ENCODE results near the gene UBQLNL.

The UBQLNL gene

GRCh38 chr11:5534046-5534445 lies 17.5 kb upstream of the UBQLNL start:
- H3K36me3 ChIP-seq (ENCODE audit: control insufficient read depth, insufficient read depth, low read length) = no peaks in the 10 kb centered on the region
- no peaks in the 10 kb centered on the region for H3K9me3 ChIP-seq (ENCODE audit: control insufficient read depth, low read length)
- no CpG with 5 or more reads among the region's 1 CpG for WGBS, 2 experiments (ENCODE audit: insufficient coverage in 2 of 2)
- no peaks in the 10 kb centered on the region for H3K4me1 ChIP-seq (ENCODE audit: control insufficient read depth, insufficient read depth, low read length, poor library complexity, severe bottlenecking)
- no peak overlapping the region for H3K27ac ChIP-seq (ENCODE audit: low read depth, low read length, severe bottlenecking)
- H3K4me3 ChIP-seq (ENCODE audit: extremely low read depth, insufficient read depth, low read length, poor library complexity, severe bottlenecking) = no peak overlapping the region

- 92 to 94% methylated on average over 2 of the region's 2 CpGs for WGBS, 2 experiments (ENCODE audit: insufficient coverage in 2 of 2)
- Histone ChIP-seq H3K36me3 (ENCODE audit: control insufficient read depth, insufficient read depth, low read length) (no peaks in the 10 kb centered on the region), H3K4me1 (ENCODE audit: control insufficient read depth, insufficient read depth, low read length, poor library complexity, severe bottlenecking) (no peaks in the 10 kb centered on the region), H3K4me3 (ENCODE audit: extremely low read depth, insufficient read depth, low read length, poor library complexity, severe bottlenecking) (no peak overlapping the region), H3K9me3 (ENCODE audit: control insufficient read depth, low read length) (no peaks in the 10 kb centered on the region), H3K27ac (ENCODE audit: low read depth, low read length, severe bottlenecking) (no peak overlapping the region)
Observed at GRCh38 chr11:5531053-5531831, 14.7 kb upstream of the UBQLNL start.

GRCh38 chr11:5528495-5528894 lies 12.0 kb upstream of the UBQLNL start:
- Histone ChIP-seq H3K4me3 (ENCODE audit: extremely low read depth, insufficient read depth, low read length, poor library complexity, severe bottlenecking) (no peak overlapping the region), H3K27ac (ENCODE audit: low read depth, low read length, severe bottlenecking) (no peak overlapping the region), H3K9me3 (ENCODE audit: control insufficient read depth, low read length) (no peaks in the 10 kb centered on the region), H3K4me1 (ENCODE audit: control insufficient read depth, insufficient read depth, low read length, poor library complexity, severe bottlenecking) (no peaks in the 10 kb centered on the region), H3K36me3 (ENCODE audit: control insufficient read depth, insufficient read depth, low read length) (no peaks in the 10 kb centered on the region)
- WGBS, 2 experiments (ENCODE audit: insufficient coverage in 2 of 2) = no CpG with 5 or more reads among the region's 1 CpG

- no peak overlapping the region for H3K4me3 ChIP-seq (ENCODE audit: extremely low read depth, insufficient read depth, low read length, poor library complexity, severe bottlenecking)
- H3K36me3 ChIP-seq (ENCODE audit: control insufficient read depth, insufficient read depth, low read length) = no peaks in the 10 kb centered on the region
- 93 to 95% methylated on average over 3 to 5 of the region's 5 CpGs for WGBS, 2 experiments (ENCODE audit: insufficient coverage in 2 of 2)
- H3K9me3 ChIP-seq (ENCODE audit: control insufficient read depth, low read length) = no peaks in the 10 kb centered on the region
- H3K4me1 ChIP-seq (ENCODE audit: control insufficient read depth, insufficient read depth, low read length, poor library complexity, severe bottlenecking) = no peaks in the 10 kb centered on the region
- no peak overlapping the region for H3K27ac ChIP-seq (ENCODE audit: low read depth, low read length, severe bottlenecking)
Observed at GRCh38 chr11:5527716-5528115, 11.2 kb upstream of the UBQLNL start.

GRCh38 chr11:5524756-5525155 lies 8.3 kb upstream of the UBQLNL start:
- Histone ChIP-seq H3K9me3 (ENCODE audit: control insufficient read depth, low read length) (no peaks in the 10 kb centered on the region), H3K4me3 (ENCODE audit: extremely low read depth, insufficient read depth, low read length, poor library complexity, severe bottlenecking) (no peak overlapping the region), H3K27ac (ENCODE audit: low read depth, low read length, severe bottlenecking) (no peak overlapping the region), H3K4me1 (ENCODE audit: control insufficient read depth, insufficient read depth, low read length, poor library complexity, severe bottlenecking) (no peaks in the 10 kb centered on the region), H3K36me3 (ENCODE audit: control insufficient read depth, insufficient read depth, low read length) (no peaks in the 10 kb centered on the region)
- WGBS, 2 experiments (ENCODE audit: insufficient coverage in 2 of 2) = 76 to 79% methylated on average over 2 to 3 of the region's 3 CpGs

GRCh38 chr11:5522308-5522707 lies 5.8 kb upstream of the UBQLNL start:
- Histone ChIP-seq H3K4me1 (ENCODE audit: control insufficient read depth, insufficient read depth, low read length, poor library complexity, severe bottlenecking) (no peaks in the 10 kb centered on the region), H3K36me3 (ENCODE audit: control insufficient read depth, insufficient read depth, low read length) (no peaks in the 10 kb centered on the region), H3K9me3 (ENCODE audit: control insufficient read depth, low read length) (no peaks in the 10 kb centered on the region), H3K27ac (ENCODE audit: low read depth, low read length, severe bottlenecking) (no peak overlapping the region), H3K4me3 (ENCODE audit: extremely low read depth, insufficient read depth, low read length, poor library complexity, severe bottlenecking) (no peak overlapping the region)
- WGBS, 2 experiments (ENCODE audit: insufficient coverage in 2 of 2) = 100% methylated on average over 2 of the region's 2 CpGs

GRCh38 chr11:5521540-5521939 lies 5.0 kb upstream of the UBQLNL start:
- H3K4me1 ChIP-seq (ENCODE audit: control insufficient read depth, insufficient read depth, low read length, poor library complexity, severe bottlenecking) = no peaks in the 10 kb centered on the region
- no peaks in the 10 kb centered on the region for H3K9me3 ChIP-seq (ENCODE audit: control insufficient read depth, low read length)
- no peak overlapping the region for H3K4me3 ChIP-seq (ENCODE audit: extremely low read depth, insufficient read depth, low read length, poor library complexity, severe bottlenecking)
- WGBS, 2 experiments (ENCODE audit: insufficient coverage in 2 of 2) = 100% methylated on average over 2 of the region's 4 CpGs
- H3K36me3 ChIP-seq (ENCODE audit: control insufficient read depth, insufficient read depth, low read length) = no peaks in the 10 kb centered on the region
- no peak overlapping the region for H3K27ac ChIP-seq (ENCODE audit: low read depth, low read length, severe bottlenecking)

- Histone ChIP-seq H3K4me3 (ENCODE audit: extremely low read depth, insufficient read depth, low read length, poor library complexity, severe bottlenecking) (no peak overlapping the region), H3K9me3 (ENCODE audit: control insufficient read depth, low read length) (no peaks in the 10 kb centered on the region), H3K36me3 (ENCODE audit: control insufficient read depth, insufficient read depth, low read length) (no peaks in the 10 kb centered on the region), H3K4me1 (ENCODE audit: control insufficient read depth, insufficient read depth, low read length, poor library complexity, severe bottlenecking) (no peaks in the 10 kb centered on the region), H3K27ac (ENCODE audit: low read depth, low read length, severe bottlenecking) (no peak overlapping the region)
Observed at GRCh38 chr11:5514841-5515240, 1.7 kb downstream of the UBQLNL start.

GRCh38 chr11:5509803-5510202 lies 6.7 kb downstream of the UBQLNL start, which contains the start of gene UBQLN3:
UBQLN3 (minus strand) TSS chr11:5509957; CDS start chr11:5509558, 399 bp downstream.
- no peaks in the 10 kb centered on the region for H3K9me3 ChIP-seq (ENCODE audit: control insufficient read depth, low read length)
- H3K36me3 ChIP-seq (ENCODE audit: control insufficient read depth, insufficient read depth, low read length) = no peaks in the 10 kb centered on the region
- no peaks in the 10 kb centered on the region for H3K4me1 ChIP-seq (ENCODE audit: control insufficient read depth, insufficient read depth, low read length, poor library complexity, severe bottlenecking)
- no peak within 1 kb of the TSS for H3K27ac ChIP-seq (ENCODE audit: low read depth, low read length, severe bottlenecking)
- WGBS, 2 experiments (ENCODE audit: insufficient coverage in 2 of 2) = 81 to 94% methylated on average over 2 to 3 of the region's 4 CpGs
- no peak within 1 kb of the TSS for H3K4me3 ChIP-seq (ENCODE audit: extremely low read depth, insufficient read depth, low read length, poor library complexity, severe bottlenecking)

- Histone ChIP-seq H3K4me1 (ENCODE audit: control insufficient read depth, insufficient read depth, low read length, poor library complexity, severe bottlenecking) (no peaks in the 10 kb centered on the region), H3K36me3 (ENCODE audit: control insufficient read depth, insufficient read depth, low read length) (no peaks in the 10 kb centered on the region), H3K9me3 (ENCODE audit: control insufficient read depth, low read length) (no peaks in the 10 kb centered on the region), H3K27ac (ENCODE audit: low read depth, low read length, severe bottlenecking) (no peak overlapping the region), H3K4me3 (ENCODE audit: extremely low read depth, insufficient read depth, low read length, poor library complexity, severe bottlenecking) (no peak overlapping the region)
- 94% methylated on average over 7 to 8 of the region's 8 CpGs for WGBS, 2 experiments (ENCODE audit: insufficient coverage in 2 of 2)
Observed at GRCh38 chr11:5508605-5509004, 7.9 kb downstream of the UBQLNL start.

GRCh38 chr11:5507933-5508305 lies 8.6 kb downstream of the UBQLNL start:
- Histone ChIP-seq H3K4me3 (ENCODE audit: extremely low read depth, insufficient read depth, low read length, poor library complexity, severe bottlenecking) (no peak overlapping the region), H3K36me3 (ENCODE audit: control insufficient read depth, insufficient read depth, low read length) (no peaks in the 10 kb centered on the region), H3K4me1 (ENCODE audit: control insufficient read depth, insufficient read depth, low read length, poor library complexity, severe bottlenecking) (no peaks in the 10 kb centered on the region), H3K27ac (ENCODE audit: low read depth, low read length, severe bottlenecking) (no peak overlapping the region), H3K9me3 (ENCODE audit: control insufficient read depth, low read length) (no peaks in the 10 kb centered on the region)
- WGBS, 2 experiments (ENCODE audit: insufficient coverage in 2 of 2) = 88 to 97% methylated on average over 4 to 6 of the region's 6 CpGs

All from mesodermal cell (in vitro differentiated cells).